ENCODE results near the gene BIRC2. TPM values are rescaled to one million over a fixed set of nuclear protein-coding genes. Genes with fewer than 3 reads are reported as not detected.

BIRC2 gene
- polyA plus RNA-seq, 3 donors: 92.3 to 103 (median 94.0) TPM

DNA sequence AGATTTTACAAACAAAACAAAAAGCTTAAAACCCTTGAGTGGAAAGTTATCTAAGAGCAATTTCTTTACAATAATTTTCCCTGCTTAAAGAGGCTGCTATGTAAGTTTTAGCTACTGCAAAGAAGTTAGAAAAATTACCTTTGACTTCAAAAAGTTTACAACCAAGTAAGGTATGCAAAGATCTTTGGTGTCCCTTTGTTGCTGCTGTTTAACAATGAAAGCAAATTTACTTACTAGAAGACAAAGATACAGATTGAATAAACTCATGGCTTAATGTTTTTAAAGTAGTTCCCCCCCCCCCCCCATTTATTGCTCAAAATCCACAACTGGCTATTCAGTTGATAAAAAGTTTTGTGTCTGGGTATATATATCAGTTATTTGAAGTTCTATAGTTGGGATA is 79.6 kb downstream of the BIRC2 start:
- no peak for DNase-seq (ENCODE audit: low read depth in 3 of 3, low spot score in 2 of 3)

DNA sequence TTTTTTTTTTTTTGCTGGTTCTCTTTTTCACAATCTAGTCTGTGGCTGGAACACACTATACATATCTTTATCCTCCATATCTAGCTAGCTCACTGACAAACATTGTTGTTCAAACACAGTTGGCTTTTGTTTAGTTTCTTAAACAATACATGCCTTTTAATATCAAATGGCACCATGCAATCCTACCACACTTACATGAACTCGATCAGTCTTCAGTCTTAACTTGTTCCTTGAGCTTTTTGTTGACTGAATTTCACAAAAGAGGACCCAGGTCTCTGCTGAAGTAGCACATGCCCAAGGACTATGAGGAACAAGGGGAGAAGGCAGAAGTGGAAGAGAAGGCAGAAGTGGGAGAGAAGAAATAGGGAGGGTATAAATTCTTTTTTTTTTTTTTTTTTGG is 80.1 kb downstream of the BIRC2 start:
- no peak for DNase-seq (ENCODE audit: low read depth in 3 of 3, low spot score in 2 of 3)

Other genes starting within 250 kb of the BIRC2 start
- 100 to 1,000 TPM; 193 to 197 (median 196) TPM for gene YAP1, start 236.8 kb upstream of the BIRC2 start, polyA plus RNA-seq (ENCODE audit: insufficient read length in 3 of 3)
- 1 to 10 TPM; 1.2 to 1.6 (median 1.5) TPM for gene BIRC3, start 29.7 kb upstream of the BIRC2 start, polyA plus RNA-seq (ENCODE audit: insufficient read length in 3 of 3)
- 100 to 1,000 TPM; 331 to 380 (median 377) TPM for gene TMEM123, start 105.6 kb downstream of the BIRC2 start, polyA plus RNA-seq (ENCODE audit: insufficient read length in 3 of 3)
- gene MMP7, start 183.5 kb downstream of the BIRC2 start, polyA plus RNA-seq (ENCODE audit: insufficient read length in 3 of 3): 10 to 100 TPM; 21.8 to 31.4 (median 25.7) TPM